ENCODE data around the gene C6orf136. TPM values are rescaled to one million over a fixed set of nuclear protein-coding genes. Genes with fewer than 3 reads are reported as not detected.

Gene C6orf136
- total and polyA plus RNA-seq, 9 of the 15 experiments (the other 6 are each of a cell fraction or from before 2014, with no cell fraction given) = 14.1 to 63.1 (median 18.4) TPM

- TF ChIP-seq SAP30 (IDR thresholded peaks at IDR 0.05; ENCODE audit: borderline replicate concordance, insufficient read depth, low read depth, low read length, poor library complexity, severe bottlenecking) (no peak), FOXA1 (IDR thresholded peaks at IDR 0.05; ENCODE audit: borderline replicate concordance) (no peak), SRSF7 (optimal IDR thresholded peaks at IDR 0.05; ENCODE audit: low read depth, low read length) (no peak), ZNF318 (IDR thresholded peaks at IDR 0.05; ENCODE audit: borderline replicate concordance in 1 of 2, low read depth in 1 of 2) (no peak), IRF2 (CRISPR knock-in tag; IDR thresholded peaks at IDR 0.05) (no peak), ZNF644 (tag; IDR thresholded peaks at IDR 0.05; ENCODE audit: low read depth) (no peak), IRF9 (tag; IDR thresholded peaks at IDR 0.05) (no peak), ESRRB (CRISPR knock-in tag; IDR thresholded peaks at IDR 0.05; ENCODE audit: borderline replicate concordance) (no peak), ZNF449 (CRISPR knock-in tag; IDR thresholded peaks at IDR 0.05) (no peak), EP400 (IDR thresholded peaks at IDR 0.05) (no peak), TARDBP (IDR thresholded peaks at IDR 0.05) (no peak), ZNF830 (CRISPR knock-in tag; IDR thresholded peaks at IDR 0.05) (no peak), ZBTB26 (CRISPR knock-in tag; IDR thresholded peaks at IDR 0.05) (peak; percentile 71; the same call in 1 of the 2 replicates), ZNF217 (CRISPR knock-in tag; IDR thresholded peaks at IDR 0.05) (no peak), CBFA2T3 (IDR thresholded peaks at IDR 0.05) (no peak)
Observed at GRCh38 chr6:30686009-30686907, 39.3 kb downstream of the C6orf136 start, which contains the start of gene PPP1R18 (continued).

All from K562 (cell line).